H1 (cell line): ENCODE data around the gene GALNTL6. TPM values are rescaled to one million over a fixed set of nuclear protein-coding genes. Genes with fewer than 3 reads are reported as not detected.

ENCODE experiments used
- CTCF ChIA-PET: fragments of 300-600 bp; sonication (Branson Sonifier 250); formaldehyde crosslinking; loops from one replicate; lab custom pipeline; 2021; ENCODE audit not compliant: partially characterized antibody; lab: Charles Lee
- POLR2A ChIA-PET: fragments of 300-600 bp; sonication (Branson Sonifier 250); formaldehyde crosslinking; loops from one replicate; lab custom pipeline; 2021; ENCODE audit warnings: inconsistent platforms; ENCODE audit not compliant: partially characterized antibody; lab: Charles Lee
- DNase-seq, 2 experiments: peaks; one replicate each; pipeline versions ENCODE4 v3.0.0 to v3.0.0-alpha.2; 2010 to 2022; ENCODE audit warnings: low spot score in 2 of 2, low read depth in 1 of 2, mixed read lengths in 1 of 2
- FAIRE-seq: peaks from 2 replicates; lab custom pipeline; 2011; peaks lifted over from hg19 to GRCh38; lab: Jason Lieb, UNC
- H2AFZ ChIP-seq: 2 replicates; pipeline ENCODE4 v1.8.1; 2012; ENCODE audit warnings: low read length, inconsistent platforms
- H2AK5ac ChIP-seq: 2 replicates; pipeline ENCODE4 v1.6.1; 2013; ENCODE audit warnings: low read depth, low read length
- H2BK120ac ChIP-seq: replicated peaks from 2 replicates; pipeline ENCODE3; 2013; ENCODE audit warnings: low read depth, low read length, inconsistent platforms
- H2BK12ac ChIP-seq: 2 replicates; pipeline ENCODE4 v1.6.1; 2013; ENCODE audit warnings: low read depth, low read length
- H2BK15ac ChIP-seq: 2 replicates; pipeline ENCODE4 v1.6.1; 2013; ENCODE audit warnings: low read length
- H2BK20ac ChIP-seq: 2 replicates; pipeline ENCODE4 v1.6.1; 2013; ENCODE audit warnings: low read length
- H2BK5ac ChIP-seq: 2 replicates; pipeline ENCODE4 v1.6.1; 2013; ENCODE audit warnings: low read depth, low read length
- H3K14ac ChIP-seq: 2 replicates; pipeline ENCODE4 v1.6.1; 2013; ENCODE audit warnings: inconsistent platforms; ENCODE audit not compliant: insufficient read length
- H3K18ac ChIP-seq: 2 replicates; pipeline ENCODE4 v1.6.1; 2013; ENCODE audit warnings: low read length; ENCODE audit errors: extremely low read depth
- H3K23ac ChIP-seq: 2 replicates; pipeline ENCODE4 v1.6.1; 2013; ENCODE audit warnings: inconsistent platforms; ENCODE audit not compliant: insufficient read length
- H3K23me2 ChIP-seq: 2 replicates; pipeline ENCODE4 v1.6.1; 2013; ENCODE audit warnings: low read depth, low read length
- H3K27ac ChIP-seq: 2 replicates; pipeline ENCODE4 v1.6.1; 2011; ENCODE audit warnings: low read depth, low read length, inconsistent platforms
- H3K27me3 ChIP-seq, 4 experiments: replicated peaks in 1 of 4; 1 replicate in 1 of 4; 2 replicates in 3 of 4; pipeline versions ENCODE4 v1.6.1 to v1.8.1; 2011 to 2013; ENCODE audit warnings: low read length in 3 of 4, mild to moderate bottlenecking in 3 of 4, inconsistent platforms in 2 of 4, mixed read lengths in 2 of 4, moderate library complexity in 1 of 4; ENCODE audit not compliant: control insufficient read depth in 3 of 4, insufficient read depth in 3 of 4; ENCODE audit errors: extremely low read depth in 1 of 4
- H3K36me3 ChIP-seq, 4 experiments: 2 replicates each; pipeline versions ENCODE4 v1.6.1 to v1.8.1; 2011 to 2013; ENCODE audit warnings: mild to moderate bottlenecking in 4 of 4, low read length in 3 of 4, moderate library complexity in 2 of 4, control low read depth in 1 of 4, inconsistent platforms in 1 of 4; ENCODE audit not compliant: insufficient read depth in 4 of 4, control insufficient read depth in 2 of 4
- H3K4ac ChIP-seq: replicated peaks from 2 replicates; pipeline ENCODE3; 2013; ENCODE audit warnings: low read length, low read depth, mixed read lengths, inconsistent platforms; ENCODE audit not compliant: insufficient read length
- H3K4me1 ChIP-seq, 4 experiments: replicated peaks in 1 of 4; 1 replicate in 1 of 4; 2 replicates in 3 of 4; pipeline versions ENCODE4 v1.6.1 to v1.8.1; 2011 to 2013; ENCODE audit warnings: low read length in 3 of 4, inconsistent platforms in 2 of 4, mixed read lengths in 1 of 4; ENCODE audit not compliant: insufficient read depth in 4 of 4, control insufficient read depth in 3 of 4
- H3K4me2 ChIP-seq, 2 experiments: 2 replicates each; pipeline versions ENCODE4 v1.6.1 to v1.8.1; 2011 to 2013; ENCODE audit warnings: low read depth in 2 of 2, low read length in 2 of 2, control low read depth in 1 of 2, inconsistent platforms in 1 of 2, mild to moderate bottlenecking in 1 of 2; ENCODE audit not compliant: insufficient read depth in 1 of 2
- H3K4me3 ChIP-seq, 4 experiments: fragments of 200-600, 300-600 bp in 1 of 4; sonication (generic), shearing (Covaris generic), sonication (Bioruptor Twin) in 1 of 4; 2 replicates each; pipeline versions ENCODE4 v1.5.1 to v1.8.1; 2011 to 2016; ENCODE audit warnings: low read length in 4 of 4, low read depth in 3 of 4, control low read depth in 2 of 4, inconsistent platforms in 2 of 4, mild to moderate bottlenecking in 2 of 4, mixed read lengths in 1 of 4, moderate library complexity in 1 of 4; ENCODE audit not compliant: insufficient read depth in 2 of 4; ENCODE audit errors: extremely low read depth in 1 of 4
- H3K56ac ChIP-seq: replicated peaks from 2 replicates; pipeline ENCODE3; 2013; ENCODE audit warnings: low read depth, mild to moderate bottlenecking, mixed read lengths, low read length, inconsistent platforms; ENCODE audit not compliant: insufficient read length
- H3K79me1 ChIP-seq: 2 replicates; pipeline ENCODE4 v1.6.1; 2013; ENCODE audit warnings: low read depth, low read length, control low read depth
- H3K79me2 ChIP-seq, 2 experiments: 2 replicates each; pipeline versions ENCODE4 v1.6.1 to v1.8.1; 2012 to 2013; ENCODE audit warnings: low read length in 2 of 2, mild to moderate bottlenecking in 2 of 2, inconsistent platforms in 1 of 2; ENCODE audit not compliant: insufficient read depth in 2 of 2, control insufficient read depth in 1 of 2
- H3K9ac ChIP-seq, 4 experiments: replicated peaks in 1 of 4; 1 replicate in 1 of 4; 2 replicates in 3 of 4; pipeline versions ENCODE4 v1.6.1 to v1.8.1; 2011 to 2013; ENCODE audit warnings: low read depth in 3 of 4, low read length in 3 of 4, control low read depth in 2 of 4, mild to moderate bottlenecking in 2 of 4, moderate library complexity in 2 of 4, inconsistent platforms in 1 of 4; ENCODE audit errors: extremely low read depth in 1 of 4
- H3K9me3 ChIP-seq, 2 experiments: 2 replicates each; pipeline versions ENCODE4 v1.6.1 to v1.8.1; 2012 to 2013; ENCODE audit warnings: mild to moderate bottlenecking in 2 of 2, moderate library complexity in 2 of 2, control low read depth in 1 of 2, inconsistent platforms in 1 of 2, low read depth in 1 of 2, low read length in 1 of 2, mixed read lengths in 1 of 2; ENCODE audit not compliant: insufficient read depth in 2 of 2
- H4K20me1 ChIP-seq, 2 experiments: replicated peaks in 1 of 2; 2 replicates each; pipeline versions ENCODE3 to v1.8.1; 2011 to 2013; ENCODE audit warnings: inconsistent platforms in 2 of 2, low read length in 2 of 2, mild to moderate bottlenecking in 1 of 2; ENCODE audit not compliant: insufficient read depth in 2 of 2, control insufficient read depth in 1 of 2
- H4K5ac ChIP-seq: 2 replicates; pipeline ENCODE4 v1.6.1; 2013; ENCODE audit warnings: low read length, low read depth, mixed read lengths, inconsistent platforms; ENCODE audit not compliant: insufficient read length
- H4K8ac ChIP-seq: 2 replicates; pipeline ENCODE4 v1.8.0; 2013; ENCODE audit warnings: mild to moderate bottlenecking, moderate library complexity, low read length, inconsistent platforms; ENCODE audit not compliant: insufficient read depth; ENCODE audit errors: extremely low read depth
- H4K91ac ChIP-seq: replicated peaks from 2 replicates; pipeline ENCODE3; 2013; ENCODE audit warnings: low read length, mixed read lengths, inconsistent platforms; ENCODE audit not compliant: insufficient read length
- WGBS, 2 experiments: shearing (Covaris generic) in 1 of 2; methylation state at CpG; one replicate each; pipeline versions ENCODE4 v1.1.6 to v1.1.7; 2013 to 2015; ENCODE audit warnings: low lambda C conversion rate in 2 of 2, mixed read lengths in 2 of 2, inconsistent platforms in 1 of 2, low coverage in 1 of 2, missing lambda C conversion rate in 1 of 2; ENCODE audit not compliant: insufficient replicate concordance in 2 of 2, insufficient coverage in 1 of 2, insufficient read length in 1 of 2; ENCODE audit errors: extremely low coverage in 1 of 2, missing lambda C conversion rate in 1 of 2; 5-methylcytosine and 5-hydroxymethylcytosine counted together
- polyA plus RNA-seq, 7 experiments: library from polyadenylated mRNA; depleted of rRNA in 3 of 7; stranded (reverse) in 5 of 7; unstranded in 2 of 7; fragments of >200 nt in 5 of 7; fragments of 200-250 nt in 2 of 7; gene quantifications; 1 replicate in 5 of 7; 2 replicates in 1 of 7; 4 replicates in 1 of 7; pipeline versions ENCODE4 v1.2.1 to v1.2.3, GENCODE V29; 2011 to 2013; ENCODE audit warnings: missing spikeins in 2 of 7, mixed read lengths in 2 of 7
- total RNA-seq: library from RNA; stranded (reverse); fragmentation: NEBNext Ultra II Directional; extraction: Animal tissue kit (Norgen Biotek cat#: 25700); gene quantifications from 2 replicates; pipeline ENCODE4 v1.2.1, GENCODE V29; 2021

The GALNTL6 gene
- total and polyA plus RNA-seq, 2 of the 8 experiments (the other 6 are each of a cell fraction or from before 2014, with no cell fraction given): 0.03 to 0.32 TPM

- no peak overlapping the region for H2BK15ac ChIP-seq
- DNase-seq (no peak), FAIRE-seq (no peak)
- no peak overlapping the region for H3K9ac ChIP-seq
- no peak overlapping the region for H3K14ac ChIP-seq
- no peak overlapping the region for H3K4me2 ChIP-seq
- H3K4me1 ChIP-seq: no peaks in the 10 kb centered on the region
- H3K27me3 ChIP-seq: no peaks in the 10 kb centered on the region
- H2BK120ac ChIP-seq: no peak overlapping the region
- no peak overlapping the region for H2BK5ac ChIP-seq
- WGBS, 2 experiments: 91% methylated on average over 3 of the region's 3 CpGs; no CpG with 5 or more reads in 1 of the 2 experiments
- H3K79me1 ChIP-seq: no peaks in the 10 kb centered on the region
- no peaks in the 10 kb centered on the region for H3K23me2 ChIP-seq
- H3K18ac ChIP-seq: no peak overlapping the region; the same call in 1 of the 2 replicates
- H3K4ac ChIP-seq: no peak overlapping the region
- H3K9me3 ChIP-seq: no peaks in the 10 kb centered on the region
- H3K4me3 ChIP-seq: no peak overlapping the region
- no peak overlapping the region for H2BK20ac ChIP-seq
- H3K23ac ChIP-seq: no peak overlapping the region
- no peaks in the 10 kb centered on the region for H4K20me1 ChIP-seq
- ChIA-PET CTCF (no interaction called here), POLR2A (no interaction called here)
- no peak overlapping the region for H2AK5ac ChIP-seq
- no peak overlapping the region for H3K56ac ChIP-seq
- no peak overlapping the region for H4K5ac ChIP-seq
- no peak overlapping the region for H4K91ac ChIP-seq
- H3K36me3 ChIP-seq: no peaks in the 10 kb centered on the region
- no peaks in the 10 kb centered on the region for H3K79me2 ChIP-seq
- no peak overlapping the region for H2AFZ ChIP-seq
- no peak overlapping the region for H2BK12ac ChIP-seq
- no peak overlapping the region for H3K27ac ChIP-seq
- H4K8ac ChIP-seq: no peak overlapping the region
Observed at GRCh38 chr4:172845281-172845680, 1032.1 kb downstream of the GALNTL6 start.
